Heart left ventricle (tissue), 13 donors: ENCODE results near the gene KCNN3.

Source experiments
- CTCF ChIP-seq, 12 donors: fragments of 200-600 bp; sonication (generic) in 4 of 12; IDR thresholded peaks; one replicate each; pipeline versions ENCODE4 v1.5.0 to v1.8.0; 2018 to 2022; ENCODE audit warnings: antibody characterized with exemption in 12 of 12, mild to moderate bottlenecking in 5 of 12
- POLR2A ChIP-seq, 2 donors: fragments of 450-650 bp; IDR thresholded peaks; one replicate each; pipeline ENCODE4 v1.6.1; 2017; ENCODE audit warnings: antibody characterized with exemption in 2 of 2, mild to moderate bottlenecking in 2 of 2, moderate library complexity in 2 of 2
- donor health status: ischemic (EF 13 %, LVEDD 7.1; RV severe dilation, severe dysfunction).
- donor health status: DM: no; HTN: yes; CAD: no.
- donor health status: DM: no; HTN: no; CAD: no.
- donor health status: ischemic (EF 25% LVEDD 6.9; RV normal size, moderate dysfunction).
- donor health status: ischemic (EF 25% LVEDD 5.7; RV mildly dilated, moderate dysfunction).
- donor health status: ischemic (EF 35%, LVEDD 5.7; RV mildly dilated, moderate dysfunction).
- donor health status: nonischemic (EF 11% LVEDD 7.7; RV severe dilation, severe dysfunction).
- donor health status: DM: yes; HTN: yes; CAD: no.
- donor health status: PGD.
- donor health status: ischemic (EF 29% LVEDD 5.4; RV normal size, mild dysfunction).
- donor health status: nonischemic (EF 23%, LVEDD 6.1; RV moderate dilation, normal function).

- TF ChIP-seq CTCF (IDR thresholded peaks at IDR 0.05) (no peak), POLR2A (IDR thresholded peaks at IDR 0.05) (no peak)
Measured at GRCh38 chr1:154891452-154891851, 21.4 kb upstream of the KCNN3 start.
